NB4 (cell line): ENCODE data around the gene MYO6.

Experiments
- DNase-seq: peaks from one replicate; pipeline ENCODE4 v3.0.0; 2010; ENCODE audit warnings: low read depth
- H3K4me3 ChIP-seq: one replicate; pipeline ENCODE4 v1.5.1; 2011; ENCODE audit warnings: mild to moderate bottlenecking, low read depth, low read length, moderate library complexity
- MYC ChIP-seq: IDR thresholded peaks from 2 replicates; pipeline ENCODE4 v1.6.1; 2011; ENCODE audit warnings: low read depth, low read length
- POLR2A ChIP-seq: IDR thresholded peaks from 2 replicates; pipeline ENCODE4 v1.6.1; 2011; ENCODE audit warnings: mild to moderate bottlenecking; ENCODE audit not compliant: insufficient read length; ENCODE audit errors: extremely low read depth
- TF ChIP-seq, protein P1 (sequence below): IDR thresholded peaks from one replicate; pipeline ENCODE4 v1.5.1; 2012; ENCODE audit warnings: low read depth, low read length
- TF ChIP-seq, protein P2 (sequence below): IDR thresholded peaks from 2 replicates; pipeline ENCODE4 v1.6.1; 2011; ENCODE audit warnings: low read depth, low read length

MYO6 gene

DNA sequence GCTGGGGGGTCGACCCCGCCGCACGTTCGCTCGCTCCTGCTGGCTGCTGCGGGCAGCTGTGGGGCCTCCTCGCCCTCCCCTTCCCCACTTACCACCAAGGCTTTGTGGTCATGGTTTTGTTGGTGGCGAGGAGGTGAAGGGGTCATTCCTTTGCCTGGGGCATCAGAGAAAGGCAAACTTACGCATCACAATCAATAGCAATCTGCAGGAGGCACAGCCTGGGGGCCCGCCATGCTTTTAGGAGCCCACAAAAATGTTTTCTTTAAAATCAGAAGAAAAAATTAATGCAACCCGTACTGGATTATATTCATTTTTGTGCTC, 186.4 kb downstream of the MYO6 start:
- H3K4me3 ChIP-seq, result no peak overlapping the region
- TF ChIP-seq, protein P1, sequence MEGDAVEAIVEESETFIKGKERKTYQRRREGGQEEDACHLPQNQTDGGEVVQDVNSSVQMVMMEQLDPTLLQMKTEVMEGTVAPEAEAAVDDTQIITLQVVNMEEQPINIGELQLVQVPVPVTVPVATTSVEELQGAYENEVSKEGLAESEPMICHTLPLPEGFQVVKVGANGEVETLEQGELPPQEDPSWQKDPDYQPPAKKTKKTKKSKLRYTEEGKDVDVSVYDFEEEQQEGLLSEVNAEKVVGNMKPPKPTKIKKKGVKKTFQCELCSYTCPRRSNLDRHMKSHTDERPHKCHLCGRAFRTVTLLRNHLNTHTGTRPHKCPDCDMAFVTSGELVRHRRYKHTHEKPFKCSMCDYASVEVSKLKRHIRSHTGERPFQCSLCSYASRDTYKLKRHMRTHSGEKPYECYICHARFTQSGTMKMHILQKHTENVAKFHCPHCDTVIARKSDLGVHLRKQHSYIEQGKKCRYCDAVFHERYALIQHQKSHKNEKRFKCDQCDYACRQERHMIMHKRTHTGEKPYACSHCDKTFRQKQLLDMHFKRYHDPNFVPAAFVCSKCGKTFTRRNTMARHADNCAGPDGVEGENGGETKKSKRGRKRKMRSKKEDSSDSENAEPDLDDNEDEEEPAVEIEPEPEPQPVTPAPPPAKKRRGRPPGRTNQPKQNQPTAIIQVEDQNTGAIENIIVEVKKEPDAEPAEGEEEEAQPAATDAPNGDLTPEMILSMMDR, result no peak
- TF ChIP-seq MYC, result no peak
- DNase-seq, result no peak

DNA sequence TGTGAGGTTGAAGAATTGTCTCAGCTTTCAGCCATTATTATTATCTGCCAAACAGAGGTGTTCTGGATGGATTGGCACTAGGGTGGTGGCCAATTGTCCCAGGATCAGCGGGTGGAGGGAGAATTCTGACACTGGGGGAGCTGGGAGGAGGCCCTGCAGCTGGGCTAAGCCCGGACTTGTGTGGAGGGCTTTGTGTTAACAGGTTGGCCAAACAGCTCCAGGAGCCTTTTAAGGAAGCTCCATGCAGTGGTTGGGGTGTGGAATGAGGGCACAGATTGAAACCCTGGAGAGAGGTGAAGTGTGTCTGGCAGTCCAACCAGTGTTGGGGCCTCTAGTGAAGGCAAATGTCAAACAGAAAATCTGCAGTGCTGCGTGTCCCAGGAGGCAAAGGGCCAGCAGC, 187.6 kb downstream of the MYO6 start:
- no peak overlapping the region for H3K4me3 ChIP-seq
- no peak for DNase-seq
- TF ChIP-seq, protein P1, result no peak
- TF ChIP-seq, protein P2, sequence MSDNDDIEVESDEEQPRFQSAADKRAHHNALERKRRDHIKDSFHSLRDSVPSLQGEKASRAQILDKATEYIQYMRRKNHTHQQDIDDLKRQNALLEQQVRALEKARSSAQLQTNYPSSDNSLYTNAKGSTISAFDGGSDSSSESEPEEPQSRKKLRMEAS, result no peak

DNA sequence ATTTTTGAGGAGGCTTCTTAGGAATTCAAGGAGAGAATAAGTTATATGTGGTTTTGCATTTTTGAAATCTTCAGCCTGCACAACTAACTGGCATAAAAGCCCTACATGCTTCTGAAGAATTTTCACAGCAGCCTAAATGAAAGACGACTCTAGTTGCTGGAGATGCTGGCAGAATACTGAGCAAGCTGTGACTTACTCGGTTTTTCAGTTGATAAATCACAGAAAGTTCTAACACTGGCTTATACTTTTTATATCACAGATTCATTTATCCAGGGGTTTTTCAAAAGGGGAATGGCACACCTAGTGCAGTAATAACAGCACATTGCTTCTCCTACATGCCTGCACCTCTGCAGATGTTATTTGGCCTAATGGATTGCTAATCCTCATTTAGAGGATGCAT, 188.8 kb downstream of the MYO6 start:
- TF ChIP-seq, protein P2, result no peak
- no peak for TF ChIP-seq POLR2A
- TF ChIP-seq MYC, result no peak
- TF ChIP-seq, protein P1, result no peak

DNA sequence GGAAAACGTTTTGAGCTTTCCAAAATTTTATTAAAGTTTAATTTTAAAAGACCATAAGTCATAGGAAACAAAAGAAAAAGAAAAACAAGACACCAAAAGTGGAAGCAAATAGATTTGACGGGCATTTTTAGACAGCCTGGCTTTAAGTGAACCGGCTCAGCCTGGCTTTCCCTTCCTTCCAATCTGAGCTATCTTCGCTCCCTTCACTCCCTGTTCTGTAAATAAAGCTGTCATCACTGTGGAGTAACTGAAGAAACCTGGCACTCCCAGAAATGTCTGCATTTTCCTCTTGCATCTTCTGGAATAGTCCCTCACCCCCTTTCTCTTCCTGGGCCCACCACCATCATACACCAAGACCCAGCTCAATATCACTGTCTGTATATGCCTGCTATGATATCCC, 191.5 kb downstream of the MYO6 start:
- no peak for DNase-seq
- TF ChIP-seq, protein P1, result no peak
- TF ChIP-seq MYC (no peak), POLR2A (no peak)
- TF ChIP-seq, protein P2, result no peak
- no peak overlapping the region for H3K4me3 ChIP-seq

More for the DNA sequence above, 188.8 kb downstream of the MYO6 start:
- H3K4me3 ChIP-seq, result no peak overlapping the region
- DNase-seq, result no peak

DNA sequence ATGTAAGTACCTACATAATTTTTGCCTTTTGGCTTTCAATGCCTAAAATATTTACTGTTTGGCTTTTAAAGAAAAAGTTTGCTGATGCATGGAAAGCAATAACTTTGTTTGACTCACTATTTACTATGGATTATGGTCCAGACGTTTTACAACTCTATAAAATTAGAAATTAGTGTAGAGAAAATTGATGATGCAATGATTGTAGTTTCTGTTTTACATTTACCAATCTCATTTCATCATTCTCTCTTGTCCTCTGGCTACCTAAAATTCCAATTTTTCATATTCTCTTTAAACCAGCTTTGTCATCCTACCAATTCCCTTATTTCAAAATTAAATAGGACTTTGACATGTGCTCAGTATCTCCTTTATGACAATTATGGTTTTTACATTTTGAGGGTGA, 192.5 kb downstream of the MYO6 start:
- no peak overlapping the region for H3K4me3 ChIP-seq
- DNase-seq, result no peak
- TF ChIP-seq POLR2A (no peak), MYC (no peak)
- TF ChIP-seq, protein P2, result no peak
- TF ChIP-seq, protein P1, result no peak

DNA sequence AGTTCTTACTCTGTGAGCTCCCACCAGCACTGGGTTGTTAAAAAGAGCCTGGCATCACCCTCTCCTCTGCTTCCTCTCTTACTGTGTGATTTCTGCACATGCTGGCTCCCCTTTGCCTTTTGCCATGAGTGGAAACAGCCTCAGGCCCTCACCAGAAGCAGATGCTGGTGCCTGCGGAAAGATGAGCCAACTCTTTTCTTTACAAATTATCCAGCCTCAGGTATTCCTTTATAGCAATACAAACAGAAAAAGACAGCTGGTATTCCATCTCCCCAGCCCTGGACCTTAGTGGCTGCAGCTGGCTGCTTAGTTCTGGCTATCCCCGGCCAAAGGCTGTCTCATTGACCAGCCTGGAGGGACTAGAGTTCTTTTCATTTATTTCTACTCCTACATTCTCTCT, 194.3 kb downstream of the MYO6 start:
- DNase-seq, result no peak
- no peak overlapping the region for H3K4me3 ChIP-seq
- TF ChIP-seq, protein P2, result no peak
- TF ChIP-seq MYC (no peak), POLR2A (no peak)
- TF ChIP-seq, protein P1, result no peak
